HG02678 (cell line): Measurements from ENCODE around the gene CAMK2D.

ENCODE experiments used
- ATAC-seq: cut with Tn5 transposase; IDR thresholded peaks from one replicate; pipeline ENCODE4 v1.9.1; 2021; ENCODE audit warnings: mild to moderate bottlenecking, moderate library complexity; ENCODE audit not compliant: unreplicated experiment

CAMK2D gene

GRCh38 chr4:113539408-113539807 is 222.1 kb downstream of the CAMK2D start:
- peak; percentile 58 for ATAC-seq

GRCh38 chr4:113537628-113538027 is 223.9 kb downstream of the CAMK2D start:
- no peak for ATAC-seq

- no peak for ATAC-seq
Measured at GRCh38 chr4:113537203-113537602, 224.3 kb downstream of the CAMK2D start.

- ATAC-seq, result no peak
Measured at GRCh38 chr4:113534711-113535110, 226.8 kb downstream of the CAMK2D start.

GRCh38 chr4:113531572-113531971 is 230.0 kb downstream of the CAMK2D start:
- no peak for ATAC-seq

- ATAC-seq, result no peak
Measured at GRCh38 chr4:113528395-113528794, 233.1 kb downstream of the CAMK2D start.

- ATAC-seq, result no peak
Measured at GRCh38 chr4:113525521-113525920, 236.0 kb downstream of the CAMK2D start.

- peak; percentile 35 for ATAC-seq
Measured at GRCh38 chr4:113524505-113525186, 236.9 kb downstream of the CAMK2D start.

- ATAC-seq, result peak; percentile 90
Measured at GRCh38 chr4:113524096-113524495, 237.4 kb downstream of the CAMK2D start.

GRCh38 chr4:113522433-113522832 is 239.1 kb downstream of the CAMK2D start:
- no peak for ATAC-seq

- no peak for ATAC-seq
Measured at GRCh38 chr4:113513382-113513781, 248.2 kb downstream of the CAMK2D start.

- no peak for ATAC-seq
Measured at GRCh38 chr4:113512880-113513279, 248.7 kb downstream of the CAMK2D start.

GRCh38 chr4:113511944-113512343 is 249.6 kb downstream of the CAMK2D start:
- ATAC-seq, result no peak

GRCh38 chr4:113509851-113510250 is 251.7 kb downstream of the CAMK2D start:
- ATAC-seq, result no peak

- no peak for ATAC-seq
Measured at GRCh38 chr4:113505044-113505443, 256.5 kb downstream of the CAMK2D start.

GRCh38 chr4:113504422-113504821 is 257.1 kb downstream of the CAMK2D start:
- ATAC-seq, result no peak

- ATAC-seq, result no peak
Measured at GRCh38 chr4:113503691-113504090, 257.8 kb downstream of the CAMK2D start.

GRCh38 chr4:113502906-113503305 is 258.6 kb downstream of the CAMK2D start:
- ATAC-seq, result no peak

GRCh38 chr4:113502476-113502875 is 259.1 kb downstream of the CAMK2D start:
- ATAC-seq, result no peak

- no peak for ATAC-seq
Measured at GRCh38 chr4:113500424-113500823, 261.1 kb downstream of the CAMK2D start.

GRCh38 chr4:113499696-113500095 is 261.8 kb downstream of the CAMK2D start:
- no peak for ATAC-seq

- ATAC-seq, result no peak
Measured at GRCh38 chr4:113499166-113499565, 262.4 kb downstream of the CAMK2D start.
